Frontal cortex (tissue), 4 donors: ENCODE data around the gene BROX. TPM values are rescaled to one million over a fixed set of nuclear protein-coding genes. Genes with fewer than 3 reads are reported as not detected.
"Not testable (repeated sequence)": the region's sequence is repeated elsewhere in the genome, so short reads cannot be mapped to it uniquely, and the experiment has no call there.

Source experiments
- DNase-seq, 2 donors: peaks; one replicate each; pipeline ENCODE4 v3.0.0; 2012; ENCODE audit warnings: low spot score in 2 of 2
- FAIRE-seq: peaks from 2 replicates; lab custom pipeline; 2012; peaks lifted over from hg19 to GRCh38; lab: Jason Lieb, UNC
- total RNA-seq: library from RNA; depleted of rRNA; stranded (reverse); fragments of >200 nt; gene quantifications from one replicate; pipeline ENCODE4 v1.2.3, GENCODE V29; 2014
- donor health status: control.
- donor health status: control.
- donor health status: control.

BROX gene
- total RNA-seq, 1 donor from 2014 or later: 66.0 TPM

- no peak for DNase-seq
Measured at GRCh38 chr1:222728746-222729145, 16.4 kb downstream of the BROX start.

GRCh38 chr1:222730866-222731265, 18.5 kb downstream of the BROX start:
- FAIRE-seq: no peak
- no peak for DNase-seq

More at GRCh38 chr1:222728746-222729145, 16.4 kb downstream of the BROX start:
- FAIRE-seq: peak; percentile 71

GRCh38 chr1:222732216-222733159, 20.1 kb downstream of the BROX start:
- FAIRE-seq (no peak), DNase-seq (no peak)

GRCh38 chr1:222734740-222735139, 22.4 kb downstream of the BROX start:
- peak; percentile 24 for FAIRE-seq
- DNase-seq: no peak

- FAIRE-seq: no peak
- no peak for DNase-seq
Measured at GRCh38 chr1:222736470-222736869, 24.1 kb downstream of the BROX start.

- FAIRE-seq: no peak
- DNase-seq: no peak
Measured at GRCh38 chr1:222736972-222737371, 24.6 kb downstream of the BROX start, which contains the start of gene FAM177B. Gene FAM177B (plus strand): TSS chr1:222737202. CDS start chr1:222746546, 9,344 bp downstream.

- FAIRE-seq: no peak
- no peak for DNase-seq
Measured at GRCh38 chr1:222739465-222739864, 27.1 kb downstream of the BROX start.

GRCh38 chr1:222739929-222740328, 27.6 kb downstream of the BROX start:
- DNase-seq: no peak
- no peak for FAIRE-seq

GRCh38 chr1:222741630-222742457, 29.5 kb downstream of the BROX start:
- not testable (repeated sequence) for DNase-seq, FAIRE-seq

GRCh38 chr1:222749927-222750326, 37.6 kb downstream of the BROX start:
- FAIRE-seq (no peak), DNase-seq (peak in 1 of 2 donors; percentile 8)

GRCh38 chr1:222750651-222751050, 38.3 kb downstream of the BROX start:
- DNase-seq (no peak), FAIRE-seq (no peak)

GRCh38 chr1:222751255-222751654, 38.9 kb downstream of the BROX start:
- FAIRE-seq (no peak), DNase-seq (no peak)

- FAIRE-seq: no peak
- no peak for DNase-seq
Measured at GRCh38 chr1:222754366-222755139, 42.2 kb downstream of the BROX start.

- DNase-seq (no peak), FAIRE-seq (no peak)
Measured at GRCh38 chr1:222757646-222758268, 45.4 kb downstream of the BROX start.

GRCh38 chr1:222759451-222760035, 47.2 kb downstream of the BROX start:
- DNase-seq (no peak), FAIRE-seq (no peak)

GRCh38 chr1:222761083-222761482, 48.7 kb downstream of the BROX start:
- FAIRE-seq: no peak
- no peak for DNase-seq

GRCh38 chr1:222762178-222762577, 49.8 kb downstream of the BROX start:
- DNase-seq, FAIRE-seq: not testable (repeated sequence)

- no peak for FAIRE-seq
Measured at GRCh38 chr1:222767152-222767571, 54.8 kb downstream of the BROX start.

GRCh38 chr1:222768592-222768991, 56.2 kb downstream of the BROX start:
- no peak for FAIRE-seq
- no peak for DNase-seq

More at GRCh38 chr1:222767152-222767571, 54.8 kb downstream of the BROX start:
- DNase-seq: no peak
